Testis (tissue), 2 donors: ENCODE results near the gene GPRASP2.

Experiments
- POLR2A ChIP-seq: fragments of 450-650 bp; IDR thresholded peaks from one replicate; pipeline ENCODE4 v1.6.1; 2017; ENCODE audit warnings: antibody characterized with exemption, mild to moderate bottlenecking, moderate library complexity
- TF ChIP-seq, protein P1 (sequence below), 3 experiments: fragments of 450-650 bp in 2 of 3; fragments of 200-600 bp in 1 of 3; sonication (generic) in 1 of 3; IDR thresholded peaks; one replicate each; pipeline ENCODE4 v1.5.1; 2016 to 2019; ENCODE audit warnings: antibody characterized with exemption in 3 of 3, mild to moderate bottlenecking in 2 of 3, moderate library complexity in 1 of 3

- TF ChIP-seq, protein P1, sequence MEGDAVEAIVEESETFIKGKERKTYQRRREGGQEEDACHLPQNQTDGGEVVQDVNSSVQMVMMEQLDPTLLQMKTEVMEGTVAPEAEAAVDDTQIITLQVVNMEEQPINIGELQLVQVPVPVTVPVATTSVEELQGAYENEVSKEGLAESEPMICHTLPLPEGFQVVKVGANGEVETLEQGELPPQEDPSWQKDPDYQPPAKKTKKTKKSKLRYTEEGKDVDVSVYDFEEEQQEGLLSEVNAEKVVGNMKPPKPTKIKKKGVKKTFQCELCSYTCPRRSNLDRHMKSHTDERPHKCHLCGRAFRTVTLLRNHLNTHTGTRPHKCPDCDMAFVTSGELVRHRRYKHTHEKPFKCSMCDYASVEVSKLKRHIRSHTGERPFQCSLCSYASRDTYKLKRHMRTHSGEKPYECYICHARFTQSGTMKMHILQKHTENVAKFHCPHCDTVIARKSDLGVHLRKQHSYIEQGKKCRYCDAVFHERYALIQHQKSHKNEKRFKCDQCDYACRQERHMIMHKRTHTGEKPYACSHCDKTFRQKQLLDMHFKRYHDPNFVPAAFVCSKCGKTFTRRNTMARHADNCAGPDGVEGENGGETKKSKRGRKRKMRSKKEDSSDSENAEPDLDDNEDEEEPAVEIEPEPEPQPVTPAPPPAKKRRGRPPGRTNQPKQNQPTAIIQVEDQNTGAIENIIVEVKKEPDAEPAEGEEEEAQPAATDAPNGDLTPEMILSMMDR (IDR thresholded peaks at IDR 0.05) = no peak
- no peak for TF ChIP-seq POLR2A
Measured at GRCh38 chrX:102744307-102744706, 32.1 kb downstream of the GPRASP2 start.
